ENCODE measurements around the gene PRDX6.
"Not testable (repeated sequence)": the region's sequence is repeated elsewhere in the genome, so short reads cannot be mapped to it uniquely, and the experiment has no call there.

Gene PRDX6

DNA sequence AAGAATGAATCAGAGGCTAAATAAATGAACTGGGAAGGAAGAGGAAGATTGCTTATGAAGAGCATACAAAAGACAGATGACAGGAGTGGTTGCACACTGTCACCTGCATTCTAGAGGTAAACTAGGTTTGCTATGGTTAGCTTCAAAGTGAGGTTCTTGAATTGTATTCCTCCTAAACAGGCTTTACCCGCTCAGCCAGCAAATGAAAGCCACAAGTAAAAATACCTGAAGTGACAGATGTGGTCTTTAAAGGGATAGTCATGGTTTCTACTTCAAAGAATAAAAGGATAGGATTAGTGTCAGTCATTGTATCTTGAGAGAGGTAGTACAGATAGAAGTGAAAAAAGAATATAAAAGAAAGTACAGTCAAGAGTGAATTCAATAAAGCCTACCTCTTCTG, 32.4 kb upstream of the PRDX6 start:
- peaks cover 21% of the 10 kb centered on the region; the same call in 1 of the 2 replicates for H3K4me1 ChIP-seq (ENCODE audit: control insufficient read depth, insufficient read depth, low read length)
- peaks cover 16% of the 10 kb centered on the region for H3K36me3 ChIP-seq (ENCODE audit: control insufficient read depth, insufficient read depth, low read length)
- H3K27me3 ChIP-seq (ENCODE audit: control insufficient read depth, insufficient read depth, low read length), result no peaks in the 10 kb centered on the region
- H3K9me3 ChIP-seq (ENCODE audit: control insufficient read depth, insufficient read depth, low read depth, low read length), result peaks cover 25% of the 10 kb centered on the region
- no peak overlapping the region for H3K27ac ChIP-seq (ENCODE audit: low read depth, low read length)
- no peak overlapping the region for H3K9ac ChIP-seq (ENCODE audit: low read length)
- no peak overlapping the region for H3K4me3 ChIP-seq (ENCODE audit: low read depth, low read length)

DNA sequence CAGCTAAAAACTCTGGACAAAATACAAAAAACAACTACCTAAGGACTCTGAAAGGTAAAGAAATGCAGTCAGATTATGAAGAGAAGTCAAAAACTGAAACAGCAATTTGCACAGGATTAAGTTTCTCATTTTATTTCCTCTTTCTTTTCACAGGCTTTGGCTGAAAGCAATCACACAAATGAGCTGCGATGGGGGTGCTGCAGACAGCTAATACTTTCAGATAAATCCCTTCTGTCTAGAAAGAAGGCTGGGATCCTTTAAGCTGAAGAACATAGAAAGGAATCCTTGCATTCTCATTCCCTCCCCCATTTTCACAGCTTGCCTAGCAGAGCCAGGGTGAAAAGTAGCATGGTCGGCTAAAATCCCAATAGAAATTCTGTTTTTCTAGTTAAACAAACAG, 32.0 kb upstream of the PRDX6 start:
- Histone ChIP-seq H3K27ac (ENCODE audit: low read depth, low read length) (no peak overlapping the region), H3K9ac (ENCODE audit: low read length) (no peak overlapping the region), H3K4me1 (ENCODE audit: control insufficient read depth, insufficient read depth, low read length) (peaks cover 24% of the 10 kb centered on the region; the same call in 1 of the 2 replicates), H3K9me3 (ENCODE audit: control insufficient read depth, insufficient read depth, low read depth, low read length) (peaks cover 25% of the 10 kb centered on the region), H3K27me3 (ENCODE audit: control insufficient read depth, insufficient read depth, low read length) (no peaks in the 10 kb centered on the region), H3K4me3 (ENCODE audit: low read depth, low read length) (no peak overlapping the region), H3K36me3 (ENCODE audit: control insufficient read depth, insufficient read depth, low read length) (peaks cover 16% of the 10 kb centered on the region)

DNA sequence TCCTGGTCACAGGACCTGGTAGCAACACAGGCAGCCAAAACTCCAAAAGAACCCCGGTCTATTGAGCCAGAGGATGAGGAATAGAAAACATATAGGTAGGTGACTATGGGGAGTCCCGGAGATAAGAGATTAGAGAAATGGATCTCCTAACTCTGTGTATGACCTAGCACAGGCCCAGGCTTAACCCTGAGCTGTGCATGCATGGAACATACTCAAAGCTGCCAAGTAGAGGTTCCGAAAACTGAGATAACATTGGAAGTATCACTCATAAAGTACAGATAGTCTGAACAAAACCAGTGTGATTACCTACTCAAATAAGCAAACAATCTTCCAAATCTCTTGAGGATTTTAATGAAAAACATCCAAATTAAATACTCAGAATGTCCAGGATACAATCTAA, 31.5 kb upstream of the PRDX6 start:
- Histone ChIP-seq H3K27ac (ENCODE audit: low read depth, low read length) (no peak overlapping the region), H3K4me1 (ENCODE audit: control insufficient read depth, insufficient read depth, low read length) (peaks cover 24% of the 10 kb centered on the region; the same call in 1 of the 2 replicates), H3K4me3 (ENCODE audit: low read depth, low read length) (no peak overlapping the region), H3K36me3 (ENCODE audit: control insufficient read depth, insufficient read depth, low read length) (peaks cover 16% of the 10 kb centered on the region), H3K9me3 (ENCODE audit: control insufficient read depth, insufficient read depth, low read depth, low read length) (peaks cover 25% of the 10 kb centered on the region), H3K27me3 (ENCODE audit: control insufficient read depth, insufficient read depth, low read length) (no peaks in the 10 kb centered on the region), H3K9ac (ENCODE audit: low read length) (no peak overlapping the region)

DNA sequence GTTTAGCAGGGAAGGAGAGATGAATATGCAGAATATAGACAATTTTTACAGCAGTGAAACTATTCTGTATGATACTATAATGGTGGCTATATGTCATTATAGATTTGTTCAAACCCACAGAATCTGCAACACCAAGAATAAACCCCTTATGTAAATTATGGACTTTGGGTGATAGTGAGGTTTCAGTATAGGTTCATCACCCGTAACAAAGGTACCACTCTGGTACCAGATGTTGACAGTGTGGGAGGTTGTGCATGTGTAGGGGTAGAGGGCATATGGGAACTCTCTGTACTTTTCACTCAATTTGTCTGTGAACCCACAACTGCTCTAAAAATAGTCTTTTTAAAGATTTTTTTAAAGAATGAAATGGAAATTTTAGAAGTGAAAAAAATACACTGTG, 29.9 kb upstream of the PRDX6 start:
- Histone ChIP-seq H3K9ac (ENCODE audit: low read length) (no peak overlapping the region), H3K36me3 (ENCODE audit: control insufficient read depth, insufficient read depth, low read length) (peaks cover 16% of the 10 kb centered on the region), H3K9me3 (ENCODE audit: control insufficient read depth, insufficient read depth, low read depth, low read length) (peaks cover 25% of the 10 kb centered on the region), H3K4me3 (ENCODE audit: low read depth, low read length) (no peak overlapping the region), H3K27me3 (ENCODE audit: control insufficient read depth, insufficient read depth, low read length) (no peaks in the 10 kb centered on the region), H3K27ac (ENCODE audit: low read depth, low read length) (no peak overlapping the region), H3K4me1 (ENCODE audit: control insufficient read depth, insufficient read depth, low read length) (peaks cover 24% of the 10 kb centered on the region; the same call in 1 of the 2 replicates)

DNA sequence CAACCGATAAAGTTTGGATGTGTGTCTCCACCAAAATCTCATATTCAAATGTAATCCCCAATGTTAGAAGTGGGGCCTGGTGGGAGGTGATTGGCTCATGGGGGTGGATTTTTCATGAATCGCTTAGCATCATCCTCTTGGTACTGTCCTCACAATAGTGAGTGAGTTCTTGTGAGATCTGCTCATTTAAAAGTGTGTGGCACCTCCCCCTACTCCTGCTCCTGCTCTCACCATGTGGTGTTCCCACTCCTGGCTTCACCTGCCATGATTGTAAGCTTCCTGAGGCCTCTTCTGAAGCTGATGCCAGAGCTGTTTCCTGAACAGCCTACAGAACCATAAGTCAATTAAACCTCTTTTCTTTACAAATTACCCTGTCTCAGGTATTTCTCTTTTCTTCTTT, 28.2 kb upstream of the PRDX6 start:
- Histone ChIP-seq H3K9ac (ENCODE audit: low read length) (no peak overlapping the region), H3K27me3 (ENCODE audit: control insufficient read depth, insufficient read depth, low read length) (no peaks in the 10 kb centered on the region), H3K36me3 (ENCODE audit: control insufficient read depth, insufficient read depth, low read length) (peaks cover 16% of the 10 kb centered on the region), H3K4me3 (ENCODE audit: low read depth, low read length) (no peak overlapping the region), H3K27ac (ENCODE audit: low read depth, low read length) (peak overlapping the region; percentile 78), H3K4me1 (ENCODE audit: control insufficient read depth, insufficient read depth, low read length) (peaks cover 30% of the 10 kb centered on the region), H3K9me3 (ENCODE audit: control insufficient read depth, insufficient read depth, low read depth, low read length) (peaks cover 23% of the 10 kb centered on the region)

DNA sequence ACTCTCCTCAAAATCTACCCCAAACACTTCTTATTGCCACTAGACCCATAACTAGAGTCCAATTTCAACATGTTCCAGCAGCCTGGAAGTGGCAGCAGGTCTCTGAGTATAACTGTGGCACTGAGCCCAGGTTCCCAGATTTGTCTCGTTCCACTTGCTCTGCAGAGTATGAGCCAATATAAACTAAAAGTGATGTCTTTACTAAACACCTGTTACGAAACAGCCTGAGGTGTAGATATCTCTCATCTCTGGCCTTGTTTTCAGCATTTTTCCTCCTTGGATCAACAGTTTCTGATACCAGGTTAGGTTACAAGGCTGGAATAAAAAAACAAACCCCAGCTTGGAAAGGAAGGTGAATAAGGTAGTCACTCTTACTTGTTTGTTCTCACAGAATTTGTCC, 25.2 kb upstream of the PRDX6 start:
- Histone ChIP-seq H3K4me3 (ENCODE audit: low read depth, low read length) (no peak overlapping the region), H3K27ac (ENCODE audit: low read depth, low read length) (no peak overlapping the region), H3K9me3 (ENCODE audit: control insufficient read depth, insufficient read depth, low read depth, low read length) (peaks cover 6% of the 10 kb centered on the region; the same call in 1 of the 2 replicates), H3K9ac (ENCODE audit: low read length) (no peak overlapping the region), H3K27me3 (ENCODE audit: control insufficient read depth, insufficient read depth, low read length) (no peaks in the 10 kb centered on the region), H3K36me3 (ENCODE audit: control insufficient read depth, insufficient read depth, low read length) (peaks cover 10% of the 10 kb centered on the region; the same call in 1 of the 2 replicates), H3K4me1 (ENCODE audit: control insufficient read depth, insufficient read depth, low read length) (peaks cover 28% of the 10 kb centered on the region)

DNA sequence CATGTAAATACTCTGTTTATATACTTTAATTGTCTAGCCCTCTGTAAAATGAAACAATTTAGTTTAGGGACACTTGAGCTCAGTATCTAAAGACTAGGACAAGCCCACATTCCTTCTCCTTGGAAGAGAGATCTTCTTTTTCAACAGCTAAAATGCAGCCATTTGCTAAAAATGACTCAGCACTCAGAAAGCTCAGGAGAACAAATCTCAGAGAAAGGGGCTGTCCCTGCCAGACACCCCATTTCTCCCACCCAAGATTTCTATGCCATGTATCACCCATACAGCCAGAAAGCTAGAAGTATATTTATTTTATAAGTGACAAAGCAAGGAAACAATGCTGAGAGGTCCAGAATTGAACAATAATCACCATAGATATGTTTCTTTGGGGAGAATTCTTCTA, 23.2 kb upstream of the PRDX6 start:
- H3K36me3 ChIP-seq (ENCODE audit: control insufficient read depth, insufficient read depth, low read length), result 0 out of 2 replicates have a peak, but pooled peaks cover 7% of the 10 kb centered on the region
- H3K9ac ChIP-seq (ENCODE audit: low read length), result peak overlapping the region; percentile 19
- no peaks in the 10 kb centered on the region for H3K9me3 ChIP-seq (ENCODE audit: control insufficient read depth, insufficient read depth, low read depth, low read length)
- H3K4me1 ChIP-seq (ENCODE audit: control insufficient read depth, insufficient read depth, low read length), result peaks cover 24% of the 10 kb centered on the region
- H3K27ac ChIP-seq (ENCODE audit: low read depth, low read length), result peak overlapping the region; percentile 80
- no peaks in the 10 kb centered on the region for H3K27me3 ChIP-seq (ENCODE audit: control insufficient read depth, insufficient read depth, low read length)
- H3K4me3 ChIP-seq (ENCODE audit: low read depth, low read length), result no peak overlapping the region

DNA sequence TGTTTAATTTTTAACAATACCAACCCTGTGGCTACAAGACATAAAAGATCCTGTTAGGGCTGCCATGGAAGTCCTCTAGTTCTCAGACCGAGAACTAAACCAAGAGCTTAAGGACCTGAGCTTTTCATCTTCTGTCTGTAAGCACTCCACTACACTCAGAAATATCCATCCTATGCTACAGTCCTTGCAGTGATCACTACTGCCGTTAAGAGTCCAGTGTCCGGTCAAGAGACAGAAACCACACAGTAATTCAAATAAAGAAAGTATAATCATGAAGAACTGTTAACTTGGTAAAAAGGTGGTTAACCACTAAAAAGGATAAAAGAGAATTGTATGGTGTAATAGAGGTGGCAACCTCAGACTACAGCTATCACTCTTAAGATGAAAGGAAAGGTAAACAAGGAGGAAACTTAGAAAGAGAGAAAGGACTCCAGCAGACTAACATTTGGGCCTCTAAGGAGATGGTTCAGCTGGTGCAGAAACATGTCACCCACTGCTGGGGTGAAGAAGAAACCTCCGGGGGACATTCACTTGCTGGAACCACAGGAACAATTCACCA, 22.1 kb upstream of the PRDX6 start:
- no peaks in the 10 kb centered on the region for H3K9me3 ChIP-seq (ENCODE audit: control insufficient read depth, insufficient read depth, low read depth, low read length)
- peaks cover 10% of the 10 kb centered on the region for H3K36me3 ChIP-seq (ENCODE audit: control insufficient read depth, insufficient read depth, low read length)
- no peaks in the 10 kb centered on the region for H3K27me3 ChIP-seq (ENCODE audit: control insufficient read depth, insufficient read depth, low read length)
- no peak overlapping the region for H3K4me3 ChIP-seq (ENCODE audit: low read depth, low read length)
- H3K9ac ChIP-seq (ENCODE audit: low read length), result no peak overlapping the region
- H3K27ac ChIP-seq (ENCODE audit: low read depth, low read length), result no peak overlapping the region
- peaks cover 13% of the 10 kb centered on the region for H3K4me1 ChIP-seq (ENCODE audit: control insufficient read depth, insufficient read depth, low read length)

DNA sequence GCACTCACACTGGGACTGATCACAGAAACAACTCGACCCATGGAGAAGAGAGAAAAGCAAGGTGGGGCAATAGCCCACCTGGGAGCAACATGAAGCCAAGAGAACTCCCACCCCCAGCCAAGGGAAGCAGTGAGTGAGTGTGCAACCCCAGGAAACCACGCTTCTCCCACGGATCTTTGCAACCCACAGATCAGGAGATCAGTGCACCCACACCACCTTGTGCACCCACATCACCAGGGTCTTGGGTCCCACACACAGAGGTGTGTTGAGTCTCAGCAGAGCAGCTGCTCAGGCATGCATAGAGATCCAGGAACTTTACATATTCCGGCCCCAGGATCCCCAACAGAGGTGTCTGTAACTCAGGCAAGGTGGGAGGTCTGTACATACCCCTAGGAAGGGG, 17.2 kb upstream of the PRDX6 start:
- Histone ChIP-seq H3K9ac (ENCODE audit: low read length) (no peak overlapping the region), H3K27ac (ENCODE audit: low read depth, low read length) (no peak overlapping the region), H3K9me3 (ENCODE audit: control insufficient read depth, insufficient read depth, low read depth, low read length) (peaks cover 11% of the 10 kb centered on the region; the same call in 1 of the 2 replicates), H3K27me3 (ENCODE audit: control insufficient read depth, insufficient read depth, low read length) (no peaks in the 10 kb centered on the region), H3K36me3 (ENCODE audit: control insufficient read depth, insufficient read depth, low read length) (peaks cover 27% of the 10 kb centered on the region), H3K4me3 (ENCODE audit: low read depth, low read length) (no peak overlapping the region), H3K4me1 (ENCODE audit: control insufficient read depth, insufficient read depth, low read length) (no peaks in the 10 kb centered on the region)

DNA sequence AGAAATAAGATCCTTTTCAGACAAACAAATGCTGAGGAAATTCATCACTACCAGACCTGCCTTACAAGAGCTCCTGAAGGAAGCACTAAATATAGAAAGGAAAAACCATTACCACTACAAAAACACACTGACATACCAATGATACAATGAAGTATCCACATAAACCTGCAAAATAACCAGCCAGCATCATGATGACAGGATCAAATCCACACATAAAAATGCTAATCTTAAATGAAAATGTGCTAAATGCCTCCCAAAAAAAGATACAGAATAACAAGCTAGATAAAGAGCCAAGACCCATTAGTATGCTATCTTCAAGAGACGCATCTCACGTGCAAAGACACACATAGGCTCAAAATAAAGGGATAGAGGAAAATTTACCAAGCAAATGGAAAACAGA, 14.5 kb upstream of the PRDX6 start:
- Histone ChIP-seq H3K36me3 (ENCODE audit: control insufficient read depth, insufficient read depth, low read length) (peaks cover 32% of the 10 kb centered on the region), H3K9me3 (ENCODE audit: control insufficient read depth, insufficient read depth, low read depth, low read length) (peaks cover 27% of the 10 kb centered on the region)
- H3K4me1 ChIP-seq (ENCODE audit: control insufficient read depth, insufficient read depth, low read length); H3K27me3 ChIP-seq (ENCODE audit: control insufficient read depth, insufficient read depth, low read length); H3K4me3 ChIP-seq (ENCODE audit: low read depth, low read length); H3K27ac ChIP-seq (ENCODE audit: low read depth, low read length); H3K9ac ChIP-seq (ENCODE audit: low read length): not testable (repeated sequence)

DNA sequence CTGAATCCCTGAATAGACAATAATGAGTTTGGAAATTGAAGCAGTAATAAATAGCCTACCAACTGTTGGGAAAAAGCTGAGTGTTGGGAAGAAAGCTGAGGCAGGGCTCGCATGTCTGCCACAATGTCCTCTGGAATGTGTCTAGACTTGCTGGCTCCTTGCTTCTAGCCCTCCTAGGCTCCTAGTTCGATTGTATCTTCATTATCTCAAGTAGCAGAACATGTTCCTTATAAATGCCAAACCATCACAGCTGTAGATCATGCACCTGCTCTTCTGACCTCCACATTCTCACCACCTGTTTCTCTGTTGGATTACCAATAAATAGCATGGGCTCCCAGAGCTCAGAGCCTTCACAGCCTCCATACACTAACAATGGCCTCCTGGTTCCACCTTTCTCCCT, 12.9 kb upstream of the PRDX6 start:
- H3K9ac ChIP-seq (ENCODE audit: low read length); H3K27ac ChIP-seq (ENCODE audit: low read depth, low read length); H3K4me3 ChIP-seq (ENCODE audit: low read depth, low read length); H3K4me1 ChIP-seq (ENCODE audit: control insufficient read depth, insufficient read depth, low read length); H3K27me3 ChIP-seq (ENCODE audit: control insufficient read depth, insufficient read depth, low read length): not testable (repeated sequence)
- peaks cover 44% of the 10 kb centered on the region for H3K36me3 ChIP-seq (ENCODE audit: control insufficient read depth, insufficient read depth, low read length)
- H3K9me3 ChIP-seq (ENCODE audit: control insufficient read depth, insufficient read depth, low read depth, low read length), result peaks cover 37% of the 10 kb centered on the region

All from HUES6 (cell line).